GOT3 (cell line): ENCODE results near the gene LHX6.

Experiments used
- DNase-seq: peaks from one replicate; lab custom pipeline; 2025; ENCODE audit warnings: mixed read lengths; lab: John Stamatoyannopoulos, UW

The LHX6 gene

DNA sequence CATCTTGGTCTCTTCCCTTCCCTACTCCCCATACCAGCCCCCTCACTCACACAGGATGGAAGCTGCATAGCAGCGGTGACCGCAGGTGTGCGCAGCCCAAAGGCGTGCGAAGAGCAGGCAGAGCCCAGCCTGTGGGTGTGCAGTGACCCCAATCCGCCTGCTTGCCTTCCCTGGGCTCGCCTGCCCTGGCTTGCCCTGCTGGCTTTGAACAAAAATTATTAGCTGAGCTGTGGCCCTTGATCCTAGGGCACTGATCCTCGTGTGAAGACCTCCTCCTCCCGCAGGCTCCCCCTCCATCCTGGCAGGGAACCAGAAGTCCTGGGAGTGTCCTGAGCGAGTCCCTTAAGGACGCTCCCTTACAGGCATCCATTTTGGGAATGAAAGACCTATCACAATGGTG, 37.2 kb downstream of the LHX6 start:
- DNase-seq, result no peak

DNA sequence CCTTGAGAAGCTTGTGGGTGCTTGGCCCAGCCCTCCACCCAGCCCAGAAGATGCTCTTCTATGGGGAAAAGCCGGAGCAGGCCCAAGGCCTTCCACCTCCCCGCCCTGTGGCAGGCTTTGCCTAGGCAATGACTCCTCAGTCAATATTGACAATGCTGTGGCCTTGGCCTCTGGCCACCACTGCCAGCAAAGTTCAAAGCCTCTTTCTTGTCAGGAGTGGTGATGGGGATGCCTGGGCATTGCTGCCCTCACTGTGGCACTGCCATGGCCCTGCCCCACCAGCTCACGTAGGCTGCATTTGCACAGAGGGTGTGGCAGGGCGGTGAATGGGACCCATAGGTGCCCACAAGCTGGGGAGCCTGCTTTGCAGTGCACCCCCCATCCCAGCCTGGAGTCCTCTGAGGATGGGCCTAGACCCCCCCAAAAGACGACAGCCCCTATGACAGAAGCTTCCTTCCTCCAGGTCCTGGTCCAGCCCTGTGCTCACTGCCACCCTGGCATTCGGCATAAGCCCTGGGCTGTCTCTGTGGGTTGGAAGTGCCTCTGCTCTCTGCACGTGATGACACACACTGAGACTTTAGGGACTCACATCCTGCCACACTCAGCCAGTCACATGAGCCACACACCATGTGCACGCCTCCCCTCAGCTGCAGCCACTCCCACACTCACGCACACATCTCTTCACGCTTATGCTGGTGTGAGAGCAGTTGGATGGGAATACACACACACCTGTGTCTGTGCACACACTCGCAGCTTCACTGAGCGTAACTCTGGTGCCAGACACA, 38.0 kb downstream of the LHX6 start:
- no peak for DNase-seq

DNA sequence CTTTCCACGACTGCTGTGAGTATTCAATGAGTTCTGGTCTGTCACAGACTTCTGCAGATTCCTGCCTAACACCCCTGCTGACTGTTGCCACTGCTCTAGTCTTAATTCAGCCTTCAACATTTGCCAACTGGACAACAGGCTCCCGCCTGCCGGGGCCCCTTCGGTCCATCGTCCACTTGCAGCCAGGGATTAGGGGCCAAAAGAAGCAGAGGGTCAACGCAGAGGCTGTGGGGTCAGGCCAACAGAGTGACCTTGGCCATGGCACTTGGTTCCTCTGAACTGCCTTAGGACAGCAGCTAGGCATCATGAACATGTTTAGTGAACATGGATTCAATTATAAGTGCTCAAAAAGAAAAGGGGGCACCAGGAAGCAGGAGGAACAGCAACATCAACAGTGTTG, 40.4 kb downstream of the LHX6 start:
- DNase-seq, result no peak

DNA sequence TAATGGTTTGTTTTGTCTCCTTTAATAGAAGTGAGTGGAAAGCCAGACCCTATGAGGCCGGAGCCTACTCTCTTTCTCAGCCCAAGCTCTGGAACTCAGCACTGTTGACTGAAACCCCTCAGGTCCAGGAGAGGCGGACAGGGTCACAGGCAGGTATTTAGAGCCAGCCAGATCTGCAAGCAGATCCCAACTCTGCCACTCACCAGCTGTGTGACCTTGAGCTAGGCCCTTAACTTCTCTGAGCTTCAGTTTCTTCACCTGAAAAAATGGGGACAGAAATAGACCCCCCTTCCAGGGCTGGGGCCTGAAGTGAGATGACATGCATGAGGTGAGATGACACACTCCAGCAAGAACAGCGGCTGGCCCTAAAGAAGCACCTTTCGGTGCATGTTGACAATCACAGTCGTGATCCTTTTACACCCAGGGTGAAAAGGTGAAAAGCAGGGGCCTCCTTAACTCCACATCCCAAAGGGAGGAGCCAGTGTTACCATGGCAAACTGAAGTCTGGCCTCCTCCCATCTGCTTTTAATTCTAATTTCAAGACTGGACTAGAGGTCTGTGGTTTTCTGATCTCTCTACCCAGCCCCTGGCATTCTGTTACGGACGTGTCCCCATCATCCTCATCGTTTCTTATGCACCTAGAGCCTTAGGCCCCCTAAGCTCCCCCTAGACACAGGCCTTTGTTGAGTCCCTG, 41.8 kb downstream of the LHX6 start:
- DNase-seq, result no peak

DNA sequence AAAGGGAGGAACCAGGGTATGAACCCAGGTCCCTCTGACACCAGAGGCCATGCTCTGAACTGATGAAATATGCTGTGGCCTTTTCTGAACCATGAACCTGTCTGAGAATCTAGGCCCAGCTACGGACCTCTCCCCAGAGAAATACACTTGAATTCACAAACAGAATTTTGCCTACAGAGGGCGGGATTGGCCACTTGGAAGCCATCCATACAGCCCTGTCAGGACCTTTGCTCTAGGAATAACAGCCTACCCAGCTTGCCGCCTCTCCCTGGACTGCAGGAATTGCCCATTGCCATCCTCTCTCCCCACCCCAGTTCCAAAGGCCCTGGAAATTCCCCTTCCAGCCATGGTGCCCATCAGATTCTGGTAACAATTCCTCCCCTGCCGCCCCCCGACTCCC, 42.5 kb downstream of the LHX6 start:
- no peak for DNase-seq

DNA sequence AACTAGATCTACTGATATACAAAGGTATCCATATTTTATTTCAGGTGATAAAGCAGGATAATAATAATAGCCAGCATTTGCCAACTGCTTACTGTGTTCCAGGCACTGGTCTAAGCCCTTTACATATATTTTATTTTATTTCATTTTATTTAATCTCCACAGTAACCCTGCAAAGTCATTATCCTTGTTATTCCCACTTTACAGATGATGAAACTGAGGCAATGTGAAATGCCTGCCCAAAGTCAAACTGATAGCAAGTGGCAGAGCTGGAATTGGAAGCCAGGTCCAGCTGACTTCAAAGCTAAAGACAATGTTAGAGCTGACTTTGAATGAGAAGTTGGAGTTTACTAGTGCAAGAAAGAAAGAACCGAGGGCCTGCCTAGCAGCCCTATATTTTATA, 44.2 kb downstream of the LHX6 start:
- DNase-seq, result no peak

DNA sequence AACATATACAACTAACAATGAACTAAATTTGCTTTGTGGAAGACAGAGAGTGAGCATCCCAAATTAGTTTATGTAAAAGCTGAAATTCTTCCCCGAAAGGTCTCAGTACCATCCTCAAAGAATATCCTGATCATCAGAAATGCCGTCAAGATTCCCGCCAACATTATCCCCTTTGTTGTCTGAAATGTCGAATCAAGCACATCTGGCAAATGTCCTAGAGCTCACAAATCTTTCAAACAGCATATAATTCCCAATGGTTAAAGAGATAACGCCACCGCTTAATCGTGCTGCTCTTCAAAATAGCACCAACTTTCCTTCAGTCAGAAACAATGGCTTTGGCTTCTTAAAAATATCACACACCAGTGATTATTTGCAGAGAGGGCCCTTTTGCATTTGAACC, 45.3 kb downstream of the LHX6 start:
- DNase-seq, result no peak

DNA sequence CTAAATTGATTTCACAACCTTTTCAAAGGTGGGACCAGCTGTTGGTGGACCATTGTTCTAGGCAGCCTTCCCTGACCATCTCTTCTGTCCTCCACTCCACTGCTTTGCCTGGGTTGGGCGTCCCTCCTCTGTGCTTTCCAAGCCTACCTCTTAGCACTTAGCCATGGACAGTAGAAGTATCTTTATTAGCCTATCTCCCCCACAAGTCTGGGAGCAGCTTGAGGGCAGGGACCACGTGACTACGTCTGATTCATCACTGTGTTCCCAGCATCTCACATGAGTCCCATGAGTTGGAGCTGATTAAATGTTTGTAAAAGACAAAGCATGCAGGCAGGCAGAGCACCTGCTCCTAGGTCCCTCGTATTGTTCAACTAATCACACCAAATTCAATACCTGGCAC, 48.1 kb downstream of the LHX6 start:
- DNase-seq, result no peak

DNA sequence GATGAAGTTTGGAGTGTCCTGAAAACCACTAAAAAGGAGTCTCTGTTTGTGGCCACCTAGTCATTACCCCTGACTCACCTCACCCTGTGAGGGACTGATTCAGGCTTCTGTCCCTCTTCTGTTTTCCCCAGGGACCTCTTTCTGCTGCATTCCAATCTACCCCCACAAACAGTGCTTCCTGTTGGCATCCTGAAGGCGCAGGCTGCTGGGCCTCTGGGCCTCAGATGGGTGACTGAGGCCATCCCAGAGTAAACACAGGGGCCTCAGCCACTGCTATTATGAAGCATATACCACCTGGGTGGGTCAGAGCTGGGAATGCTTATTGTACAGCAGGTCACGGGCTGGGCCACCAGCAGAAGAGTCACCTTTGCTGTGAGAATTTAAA, 49.1 kb downstream of the LHX6 start:
- DNase-seq, result no peak

DNA sequence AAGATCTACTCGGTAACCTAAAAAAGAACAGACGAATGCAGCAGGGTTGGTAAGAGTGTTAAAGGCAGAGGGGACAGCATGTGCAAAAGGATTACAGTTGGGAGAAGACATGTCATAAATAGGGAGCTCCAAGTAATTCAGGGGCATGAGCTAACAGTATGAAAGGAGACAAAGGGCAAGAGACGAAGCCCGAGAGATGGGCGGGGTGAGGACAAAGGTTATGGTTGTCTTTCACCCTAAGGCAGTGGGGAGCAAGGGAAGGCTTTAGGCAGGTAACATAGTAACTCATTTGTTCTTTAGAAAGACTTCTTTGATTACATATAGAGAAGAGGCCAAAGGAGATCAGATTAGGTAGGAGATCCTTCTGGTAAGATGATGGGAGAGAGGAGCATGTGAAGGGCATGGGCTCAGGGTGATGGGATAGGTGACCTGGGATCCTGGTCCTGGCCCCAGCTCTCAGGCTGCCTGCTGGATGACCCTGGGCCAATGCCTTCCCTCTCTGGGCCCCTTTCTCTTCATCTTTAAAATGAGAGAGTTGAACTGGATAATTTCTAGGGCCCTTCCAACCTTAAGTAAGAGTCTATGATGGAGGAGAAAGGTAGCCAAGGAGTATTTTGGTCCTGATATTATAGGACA, 49.6 kb downstream of the LHX6 start:
- DNase-seq, result no peak

DNA sequence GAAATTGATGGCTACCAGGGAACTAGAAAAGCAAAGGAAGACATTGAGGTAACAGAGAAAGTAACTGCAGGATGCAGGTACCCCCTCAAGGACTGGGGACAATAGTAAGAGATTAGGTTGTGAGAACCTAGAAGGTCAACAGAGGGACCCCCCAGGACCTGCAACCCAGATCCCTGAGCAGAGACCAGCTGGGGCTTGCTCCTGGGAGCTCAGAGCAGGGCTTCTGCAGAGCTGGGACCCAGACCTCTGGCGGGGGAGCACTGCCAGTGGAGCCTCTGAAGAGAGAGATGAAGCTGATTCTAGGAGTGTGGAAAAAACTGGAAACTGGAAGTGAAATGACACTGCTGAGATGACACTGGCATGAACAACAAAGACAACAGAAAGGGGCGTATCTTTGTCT, 51.8 kb downstream of the LHX6 start:
- no peak for DNase-seq

DNA sequence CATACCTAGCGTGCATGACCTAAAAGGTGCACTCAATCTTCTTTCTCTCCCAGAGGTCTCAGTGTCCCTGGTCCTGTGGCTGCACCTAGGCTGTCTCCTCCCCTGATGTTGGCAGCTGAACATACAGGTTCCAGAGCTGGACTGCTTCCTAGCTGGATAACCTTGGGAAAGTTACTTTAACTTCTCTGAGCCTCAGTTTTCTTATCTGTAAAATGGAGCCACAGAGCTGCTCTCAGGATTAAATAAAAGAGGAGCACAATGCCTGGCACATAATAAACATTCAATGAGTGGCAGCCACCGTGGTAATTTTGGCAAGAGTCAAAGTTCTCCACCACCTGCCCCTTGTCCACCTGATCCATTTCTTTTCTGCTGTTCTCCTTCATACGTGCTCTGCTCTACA, 55.1 kb downstream of the LHX6 start:
- DNase-seq, result no peak

DNA sequence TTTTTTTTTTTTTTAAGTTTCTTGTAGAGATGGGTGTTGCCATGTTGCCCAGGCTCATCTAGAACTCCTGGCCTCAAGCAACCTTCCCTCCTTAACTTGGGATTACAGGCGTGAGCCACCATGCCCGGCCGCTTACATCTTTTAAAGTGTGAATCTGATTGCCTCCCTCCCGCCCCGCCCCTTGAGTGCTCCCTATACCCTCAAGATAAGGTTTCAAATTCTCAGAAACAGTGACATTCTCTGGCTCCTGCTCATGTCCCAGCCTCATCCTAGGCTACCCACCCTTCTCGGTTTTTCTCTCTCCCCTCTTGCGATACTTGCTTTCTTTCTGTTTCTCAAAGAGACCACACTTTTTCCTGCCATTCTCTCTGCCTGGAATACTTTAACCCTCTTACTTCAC, 56.6 kb downstream of the LHX6 start:
- DNase-seq, result no peak

DNA sequence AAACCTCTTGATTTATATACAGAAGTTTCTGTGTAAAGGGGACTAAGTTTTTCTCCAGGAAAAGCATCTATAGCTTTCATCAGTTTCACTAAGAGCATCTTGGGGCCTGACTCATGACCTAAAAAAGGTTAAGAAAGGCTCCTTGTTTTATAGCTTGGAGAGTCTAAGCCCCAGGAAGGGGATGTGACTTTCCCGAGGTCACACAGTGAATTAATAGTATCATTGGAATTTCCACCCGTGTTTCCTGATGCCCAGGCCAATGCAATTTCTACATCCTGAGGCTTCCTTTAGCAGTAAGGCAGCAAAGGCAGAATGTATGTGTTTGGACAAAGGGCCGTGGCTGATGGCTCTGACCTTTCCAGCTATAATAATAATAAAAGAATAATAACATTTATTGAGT, 60.4 kb downstream of the LHX6 start:
- no peak for DNase-seq

DNA sequence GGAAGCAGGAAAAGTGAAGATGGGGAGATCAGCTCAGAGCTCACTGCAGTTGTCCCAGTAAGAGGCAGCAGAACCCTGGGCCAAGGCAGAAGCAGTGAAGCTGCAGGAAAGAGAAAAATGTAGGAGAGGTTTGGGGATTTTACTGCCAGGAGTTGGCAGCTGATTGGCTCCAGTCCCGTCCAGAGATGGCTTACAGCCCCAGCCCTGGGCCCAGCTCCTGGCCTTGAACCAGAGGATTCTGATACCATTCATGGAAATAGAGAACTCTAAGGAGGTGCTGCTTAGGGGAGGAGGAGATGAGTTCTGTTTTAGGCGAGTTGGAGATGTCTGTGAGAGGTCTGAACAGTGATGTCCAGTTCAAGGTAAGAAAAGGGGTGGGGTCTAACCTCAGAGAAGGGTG, 64.5 kb downstream of the LHX6 start:
- no peak for DNase-seq

DNA sequence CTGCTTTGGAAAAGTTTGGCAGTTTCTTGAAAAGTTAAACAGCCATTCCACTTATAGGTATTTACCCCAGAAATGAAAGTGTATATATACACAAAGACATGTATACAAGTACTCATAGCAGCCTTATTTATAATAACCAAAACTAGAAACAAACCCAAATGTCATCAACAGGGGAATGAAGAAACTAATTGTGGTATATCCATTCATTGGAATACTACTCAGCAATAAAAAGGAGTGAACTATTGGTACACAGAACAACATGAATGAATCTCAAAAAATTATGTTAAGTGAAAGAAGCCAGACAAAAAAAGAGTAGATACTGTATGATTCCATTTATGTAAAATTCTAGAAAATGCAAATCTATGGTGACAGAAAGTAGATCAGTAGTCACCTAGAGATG, 66.3 kb downstream of the LHX6 start:
- no peak for DNase-seq

DNA sequence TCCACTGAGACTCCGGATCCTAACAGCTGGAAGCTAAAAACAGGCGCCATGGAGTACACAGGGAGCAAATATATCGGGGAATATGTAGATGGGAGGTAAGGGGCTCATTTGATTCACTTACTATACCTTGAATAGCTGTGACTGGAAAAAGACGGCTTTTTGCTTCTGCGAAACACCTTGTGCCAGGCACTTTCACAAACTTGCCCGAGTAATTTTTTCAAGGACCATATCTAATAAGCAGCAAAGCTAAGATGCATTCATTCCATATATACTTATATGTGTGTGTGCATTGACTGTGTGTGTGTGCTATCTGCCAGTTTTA, 68.9 kb downstream of the LHX6 start:
- no peak for DNase-seq

DNA sequence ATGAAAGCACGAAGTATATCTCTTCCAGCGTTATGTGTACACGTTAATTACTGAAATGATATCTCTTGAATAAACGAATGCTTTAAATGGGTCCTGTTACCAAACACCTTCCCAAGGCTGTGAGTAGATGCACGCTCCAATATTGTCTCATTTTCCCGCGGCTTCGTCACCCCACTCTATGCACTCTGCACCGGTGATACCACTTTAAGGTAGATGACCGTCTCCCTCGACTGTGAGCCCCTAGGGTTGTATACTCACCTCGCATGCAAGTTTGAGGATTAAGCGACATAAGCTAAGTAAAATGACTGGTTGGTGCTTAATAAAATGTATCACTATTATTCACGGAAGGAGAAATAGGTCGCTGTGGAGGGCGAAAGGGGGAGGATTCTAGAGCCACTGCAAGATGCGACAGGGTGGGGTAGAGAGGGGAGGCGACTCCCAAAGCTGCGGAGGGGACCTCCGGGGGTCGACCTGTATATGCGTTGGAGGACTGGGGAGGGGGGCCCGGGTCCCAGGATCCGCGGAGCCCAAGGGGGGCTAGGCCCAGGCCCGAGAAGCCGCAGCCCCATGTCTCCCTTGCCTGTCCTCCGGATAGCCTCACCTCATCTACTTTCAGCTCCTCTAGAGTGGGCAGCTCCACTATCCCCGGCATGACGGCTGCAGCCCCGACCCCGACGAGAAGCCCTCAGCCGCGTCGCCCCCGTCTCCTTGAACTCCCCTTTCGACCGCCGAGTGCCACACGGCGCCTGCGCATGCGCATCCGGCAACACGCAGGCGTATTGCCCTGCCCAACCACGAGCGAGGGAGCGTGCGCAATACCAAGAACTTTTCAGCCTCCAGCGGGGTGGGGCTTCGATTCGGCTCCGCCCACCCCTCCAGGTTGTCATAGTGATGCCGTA, 69.5 kb downstream of the LHX6 start, which contains the start of the genes MORN5 and NDUFA8:
TSS of gene MORN5 (plus strand) at position 883 of the 899 bp plus-strand sequence. CDS start 65 bp downstream, outside the sequence.
TSS of gene NDUFA8 (minus strand) at position 754 of the 899 bp plus-strand sequence. CDS start at position 652, 102 bp downstream.
- DNase-seq, result peak; percentile 85

DNA sequence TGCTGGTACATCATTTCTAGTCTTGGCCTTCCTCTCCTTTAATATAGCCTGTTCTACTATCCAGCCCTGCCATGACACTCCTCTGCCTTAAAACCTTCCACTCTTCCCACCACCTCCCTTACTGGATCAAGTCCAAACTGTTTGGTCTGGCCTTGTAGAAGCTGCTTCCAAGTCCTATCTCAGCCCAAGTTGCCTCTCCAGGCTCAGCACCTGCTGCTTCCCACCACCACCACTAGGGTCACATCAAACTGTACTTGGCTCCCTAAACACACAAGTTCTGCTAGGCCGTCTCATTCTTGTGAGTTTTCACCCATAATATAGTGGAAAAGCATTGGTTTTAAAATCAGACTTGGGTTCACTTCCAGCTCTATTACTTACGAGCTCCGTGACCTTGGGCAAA, 70.6 kb downstream of the LHX6 start:
- no peak for DNase-seq

DNA sequence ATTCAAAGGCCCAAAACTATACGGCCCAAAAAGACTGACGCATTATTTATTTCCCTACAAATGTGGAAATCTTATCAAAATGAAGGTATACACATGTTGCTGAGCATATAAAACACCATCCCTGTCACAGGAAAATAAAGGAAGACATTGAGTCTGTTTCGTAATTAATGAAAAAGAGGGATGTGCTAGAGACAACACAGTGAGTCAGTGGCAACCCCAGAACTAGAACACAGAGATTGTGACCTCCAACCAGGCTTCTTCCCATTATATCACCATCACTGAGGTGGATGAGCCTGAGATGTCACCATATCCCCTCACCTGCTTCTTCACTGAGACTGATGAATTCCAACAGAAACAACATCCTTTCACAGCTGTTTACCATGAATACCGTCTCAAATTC, 73.0 kb downstream of the LHX6 start:
- DNase-seq, result no peak
